Mammary epithelial cell (primary cell): Measurements from ENCODE around the gene FAM120A.

Experiments used
- EZH2 ChIP-seq: IDR thresholded peaks from 2 replicates; pipeline ENCODE4 v1.6.1; 2012; ENCODE audit warnings: low read length, inconsistent platforms, borderline replicate concordance
- TF ChIP-seq, protein P1 (sequence below), 2 donors: IDR thresholded peaks in 1 of 2; conservative IDR thresholded peaks in 1 of 2; 2 replicates each; pipeline ENCODE4 v1.5.1; 2011 to 2012; ENCODE audit warnings: inconsistent platforms in 2 of 2, low read length in 2 of 2, mild to moderate bottlenecking in 2 of 2, control low read depth in 1 of 2, low read depth in 1 of 2; ENCODE audit not compliant: insufficient read depth in 1 of 2; ENCODE audit errors: extremely low read depth in 1 of 2

DNA sequence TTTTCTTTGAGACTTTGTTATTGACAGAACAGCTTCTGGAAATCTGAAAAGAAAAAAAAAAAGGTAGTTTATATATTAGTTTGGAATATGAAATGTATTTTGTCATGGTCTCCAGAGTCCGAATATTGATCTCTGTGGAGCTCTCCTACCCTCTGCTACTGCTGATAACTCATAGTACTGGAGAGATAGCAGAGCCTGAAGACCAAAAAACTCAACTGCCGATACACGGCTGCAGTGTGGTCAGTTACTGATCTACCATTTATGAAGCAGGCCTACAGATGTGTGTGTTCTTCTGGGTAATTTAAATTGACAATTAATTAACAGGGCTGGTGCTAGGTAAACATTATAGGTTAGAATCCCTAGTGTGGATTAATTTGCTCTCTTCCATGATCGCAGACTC is 3.8 kb upstream of the FAM120A start:
- TF ChIP-seq, protein P1, sequence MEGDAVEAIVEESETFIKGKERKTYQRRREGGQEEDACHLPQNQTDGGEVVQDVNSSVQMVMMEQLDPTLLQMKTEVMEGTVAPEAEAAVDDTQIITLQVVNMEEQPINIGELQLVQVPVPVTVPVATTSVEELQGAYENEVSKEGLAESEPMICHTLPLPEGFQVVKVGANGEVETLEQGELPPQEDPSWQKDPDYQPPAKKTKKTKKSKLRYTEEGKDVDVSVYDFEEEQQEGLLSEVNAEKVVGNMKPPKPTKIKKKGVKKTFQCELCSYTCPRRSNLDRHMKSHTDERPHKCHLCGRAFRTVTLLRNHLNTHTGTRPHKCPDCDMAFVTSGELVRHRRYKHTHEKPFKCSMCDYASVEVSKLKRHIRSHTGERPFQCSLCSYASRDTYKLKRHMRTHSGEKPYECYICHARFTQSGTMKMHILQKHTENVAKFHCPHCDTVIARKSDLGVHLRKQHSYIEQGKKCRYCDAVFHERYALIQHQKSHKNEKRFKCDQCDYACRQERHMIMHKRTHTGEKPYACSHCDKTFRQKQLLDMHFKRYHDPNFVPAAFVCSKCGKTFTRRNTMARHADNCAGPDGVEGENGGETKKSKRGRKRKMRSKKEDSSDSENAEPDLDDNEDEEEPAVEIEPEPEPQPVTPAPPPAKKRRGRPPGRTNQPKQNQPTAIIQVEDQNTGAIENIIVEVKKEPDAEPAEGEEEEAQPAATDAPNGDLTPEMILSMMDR (conservative IDR thresholded peaks at IDR 0.05 in 1 of 2, IDR thresholded peaks at IDR 0.05 in 1 of 2; ENCODE audit: extremely low read depth in 1 of 2, insufficient read depth in 1 of 2, low read depth in 1 of 2, low read length in 2 of 2): no peak
- TF ChIP-seq EZH2: no peak
